ENCODE measurements around the gene FNIP1. TPM values are rescaled to one million over a fixed set of nuclear protein-coding genes. Genes with fewer than 3 reads are reported as not detected.

The FNIP1 gene
- total and polyA plus RNA-seq, 2 of the 13 experiments (the other 11 are each of a cell fraction or from before 2014, with no cell fraction given), result 10.9 to 29.3 TPM

DNA sequence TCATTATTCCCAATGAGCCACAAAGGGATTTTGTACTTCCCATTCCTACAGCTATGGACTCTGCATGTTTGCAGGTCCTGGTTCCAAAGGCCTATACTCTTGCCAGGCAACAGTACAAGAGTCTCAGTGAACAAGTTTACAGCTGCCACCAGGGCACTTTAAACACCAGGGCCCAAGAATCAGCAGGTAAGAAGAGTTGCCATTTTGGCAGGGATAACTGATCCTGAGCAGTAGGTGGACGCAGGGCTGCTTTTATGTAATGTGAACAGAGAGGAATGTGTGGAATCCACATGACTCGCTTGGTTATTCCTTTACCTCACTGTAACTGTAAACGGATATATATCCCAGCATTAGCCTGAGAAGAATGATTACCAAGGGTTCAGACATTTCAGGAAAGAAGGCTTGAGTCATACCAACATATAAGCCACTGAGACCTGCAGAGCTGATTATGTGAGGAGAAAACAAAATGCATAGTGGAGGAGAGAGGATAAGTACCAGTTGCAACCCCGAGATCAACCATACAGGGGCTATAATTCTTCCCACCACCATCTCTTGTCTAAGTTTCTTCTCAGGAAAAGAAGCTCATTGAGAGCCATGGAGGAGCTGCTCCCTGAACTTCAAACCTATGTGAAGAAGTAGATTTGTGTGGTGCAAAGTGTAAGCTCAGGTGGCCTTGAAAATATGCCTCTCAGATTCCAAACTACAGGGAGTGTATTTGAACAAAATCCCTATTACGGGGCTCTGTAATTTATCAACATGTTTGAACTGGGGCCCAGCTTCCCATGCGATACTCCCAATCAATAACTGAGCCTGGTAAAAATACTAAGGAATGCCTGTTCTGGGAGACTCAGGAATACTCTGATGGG, 186.4 kb downstream of the FNIP1 start (continued):
- TF ChIP-seq, protein P1, sequence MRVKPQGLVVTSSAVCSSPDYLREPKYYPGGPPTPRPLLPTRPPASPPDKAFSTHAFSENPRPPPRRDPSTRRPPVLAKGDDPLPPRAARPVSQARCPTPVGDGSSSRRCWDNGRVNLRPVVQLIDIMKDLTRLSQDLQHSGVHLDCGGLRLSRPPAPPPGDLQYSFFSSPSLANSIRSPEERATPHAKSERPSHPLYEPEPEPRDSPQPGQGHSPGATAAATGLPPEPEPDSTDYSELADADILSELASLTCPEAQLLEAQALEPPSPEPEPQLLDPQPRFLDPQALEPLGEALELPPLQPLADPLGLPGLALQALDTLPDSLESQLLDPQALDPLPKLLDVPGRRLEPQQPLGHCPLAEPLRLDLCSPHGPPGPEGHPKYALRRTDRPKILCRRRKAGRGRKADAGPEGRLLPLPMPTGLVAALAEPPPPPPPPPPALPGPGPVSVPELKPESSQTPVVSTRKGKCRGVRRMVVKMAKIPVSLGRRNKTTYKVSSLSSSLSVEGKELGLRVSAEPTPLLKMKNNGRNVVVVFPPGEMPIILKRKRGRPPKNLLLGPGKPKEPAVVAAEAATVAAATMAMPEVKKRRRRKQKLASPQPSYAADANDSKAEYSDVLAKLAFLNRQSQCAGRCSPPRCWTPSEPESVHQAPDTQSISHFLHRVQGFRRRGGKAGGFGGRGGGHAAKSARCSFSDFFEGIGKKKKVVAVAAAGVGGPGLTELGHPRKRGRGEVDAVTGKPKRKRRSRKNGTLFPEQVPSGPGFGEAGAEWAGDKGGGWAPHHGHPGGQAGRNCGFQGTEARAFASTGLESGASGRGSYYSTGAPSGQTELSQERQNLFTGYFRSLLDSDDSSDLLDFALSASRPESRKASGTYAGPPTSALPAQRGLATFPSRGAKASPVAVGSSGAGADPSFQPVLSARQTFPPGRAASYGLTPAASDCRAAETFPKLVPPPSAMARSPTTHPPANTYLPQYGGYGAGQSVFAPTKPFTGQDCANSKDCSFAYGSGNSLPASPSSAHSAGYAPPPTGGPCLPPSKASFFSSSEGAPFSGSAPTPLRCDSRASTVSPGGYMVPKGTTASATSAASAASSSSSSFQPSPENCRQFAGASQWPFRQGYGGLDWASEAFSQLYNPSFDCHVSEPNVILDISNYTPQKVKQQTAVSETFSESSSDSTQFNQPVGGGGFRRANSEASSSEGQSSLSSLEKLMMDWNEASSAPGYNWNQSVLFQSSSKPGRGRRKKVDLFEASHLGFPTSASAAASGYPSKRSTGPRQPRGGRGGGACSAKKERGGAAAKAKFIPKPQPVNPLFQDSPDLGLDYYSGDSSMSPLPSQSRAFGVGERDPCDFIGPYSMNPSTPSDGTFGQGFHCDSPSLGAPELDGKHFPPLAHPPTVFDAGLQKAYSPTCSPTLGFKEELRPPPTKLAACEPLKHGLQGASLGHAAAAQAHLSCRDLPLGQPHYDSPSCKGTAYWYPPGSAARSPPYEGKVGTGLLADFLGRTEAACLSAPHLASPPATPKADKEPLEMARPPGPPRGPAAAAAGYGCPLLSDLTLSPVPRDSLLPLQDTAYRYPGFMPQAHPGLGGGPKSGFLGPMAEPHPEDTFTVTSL (CRISPR knock-in tag; IDR thresholded peaks at IDR 0.05; ENCODE audit: borderline replicate concordance), result peak; percentile 60; the same call in 1 of the 2 replicates
- TF ChIP-seq HNF4G (IDR thresholded peaks at IDR 0.05; ENCODE audit: borderline replicate concordance, low read depth, low read length), result peak; percentile 60
- TF ChIP-seq HNF4G (CRISPR knock-in tag; IDR thresholded peaks at IDR 0.05; ENCODE audit: borderline replicate concordance, low read depth), result no peak
- no peak for TF ChIP-seq SIN3A (IDR thresholded peaks at IDR 0.05; ENCODE audit: borderline replicate concordance, low read depth, low read length)
- no peak for TF ChIP-seq NKX3-1 (CRISPR knock-in tag; IDR thresholded peaks at IDR 0.05)
- TF ChIP-seq ZNF879 (CRISPR knock-in tag; IDR thresholded peaks at IDR 0.05), result no peak
- 0 out of 2 replicates have a peak, but pooled peaks have one; percentile 53 for TF ChIP-seq ZMAT3 (CRISPR knock-in tag; conservative IDR thresholded peaks at IDR 0.05)
- TF ChIP-seq GATAD1 (CRISPR knock-in tag; IDR thresholded peaks at IDR 0.05), result 0 out of 2 replicates have a peak, but pooled peaks have one; percentile 10
- TF ChIP-seq, protein P2, sequence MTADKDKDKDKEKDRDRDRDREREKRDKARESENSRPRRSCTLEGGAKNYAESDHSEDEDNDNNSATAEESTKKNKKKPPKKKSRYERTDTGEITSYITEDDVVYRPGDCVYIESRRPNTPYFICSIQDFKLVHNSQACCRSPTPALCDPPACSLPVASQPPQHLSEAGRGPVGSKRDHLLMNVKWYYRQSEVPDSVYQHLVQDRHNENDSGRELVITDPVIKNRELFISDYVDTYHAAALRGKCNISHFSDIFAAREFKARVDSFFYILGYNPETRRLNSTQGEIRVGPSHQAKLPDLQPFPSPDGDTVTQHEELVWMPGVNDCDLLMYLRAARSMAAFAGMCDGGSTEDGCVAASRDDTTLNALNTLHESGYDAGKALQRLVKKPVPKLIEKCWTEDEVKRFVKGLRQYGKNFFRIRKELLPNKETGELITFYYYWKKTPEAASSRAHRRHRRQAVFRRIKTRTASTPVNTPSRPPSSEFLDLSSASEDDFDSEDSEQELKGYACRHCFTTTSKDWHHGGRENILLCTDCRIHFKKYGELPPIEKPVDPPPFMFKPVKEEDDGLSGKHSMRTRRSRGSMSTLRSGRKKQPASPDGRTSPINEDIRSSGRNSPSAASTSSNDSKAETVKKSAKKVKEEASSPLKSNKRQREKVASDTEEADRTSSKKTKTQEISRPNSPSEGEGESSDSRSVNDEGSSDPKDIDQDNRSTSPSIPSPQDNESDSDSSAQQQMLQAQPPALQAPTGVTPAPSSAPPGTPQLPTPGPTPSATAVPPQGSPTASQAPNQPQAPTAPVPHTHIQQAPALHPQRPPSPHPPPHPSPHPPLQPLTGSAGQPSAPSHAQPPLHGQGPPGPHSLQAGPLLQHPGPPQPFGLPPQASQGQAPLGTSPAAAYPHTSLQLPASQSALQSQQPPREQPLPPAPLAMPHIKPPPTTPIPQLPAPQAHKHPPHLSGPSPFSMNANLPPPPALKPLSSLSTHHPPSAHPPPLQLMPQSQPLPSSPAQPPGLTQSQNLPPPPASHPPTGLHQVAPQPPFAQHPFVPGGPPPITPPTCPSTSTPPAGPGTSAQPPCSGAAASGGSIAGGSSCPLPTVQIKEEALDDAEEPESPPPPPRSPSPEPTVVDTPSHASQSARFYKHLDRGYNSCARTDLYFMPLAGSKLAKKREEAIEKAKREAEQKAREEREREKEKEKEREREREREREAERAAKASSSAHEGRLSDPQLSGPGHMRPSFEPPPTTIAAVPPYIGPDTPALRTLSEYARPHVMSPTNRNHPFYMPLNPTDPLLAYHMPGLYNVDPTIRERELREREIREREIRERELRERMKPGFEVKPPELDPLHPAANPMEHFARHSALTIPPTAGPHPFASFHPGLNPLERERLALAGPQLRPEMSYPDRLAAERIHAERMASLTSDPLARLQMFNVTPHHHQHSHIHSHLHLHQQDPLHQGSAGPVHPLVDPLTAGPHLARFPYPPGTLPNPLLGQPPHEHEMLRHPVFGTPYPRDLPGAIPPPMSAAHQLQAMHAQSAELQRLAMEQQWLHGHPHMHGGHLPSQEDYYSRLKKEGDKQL (CRISPR knock-in tag; IDR thresholded peaks at IDR 0.05; ENCODE audit: low read depth), result 0 out of 2 replicates have a peak, but pooled peaks have one; percentile 57
- TF ChIP-seq, protein P3, sequence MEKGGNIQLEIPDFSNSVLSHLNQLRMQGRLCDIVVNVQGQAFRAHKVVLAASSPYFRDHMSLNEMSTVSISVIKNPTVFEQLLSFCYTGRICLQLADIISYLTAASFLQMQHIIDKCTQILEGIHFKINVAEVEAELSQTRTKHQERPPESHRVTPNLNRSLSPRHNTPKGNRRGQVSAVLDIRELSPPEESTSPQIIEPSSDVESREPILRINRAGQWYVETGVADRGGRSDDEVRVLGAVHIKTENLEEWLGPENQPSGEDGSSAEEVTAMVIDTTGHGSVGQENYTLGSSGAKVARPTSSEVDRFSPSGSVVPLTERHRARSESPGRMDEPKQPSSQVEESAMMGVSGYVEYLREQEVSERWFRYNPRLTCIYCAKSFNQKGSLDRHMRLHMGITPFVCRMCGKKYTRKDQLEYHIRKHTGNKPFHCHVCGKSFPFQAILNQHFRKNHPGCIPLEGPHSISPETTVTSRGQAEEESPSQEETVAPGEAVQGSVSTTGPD (CRISPR knock-in tag; IDR thresholded peaks at IDR 0.05), result 0 out of 2 replicates have a peak, but pooled peaks have one; percentile 16
- TF ChIP-seq DNMT3B (CRISPR knock-in tag; conservative IDR thresholded peaks at IDR 0.05), result no peak
- TF ChIP-seq MED8 (CRISPR knock-in tag; IDR thresholded peaks at IDR 0.05; ENCODE audit: insufficient replicate concordance), result no peak
- 0 out of 2 replicates have a peak, but pooled peaks have one; percentile 1 for TF ChIP-seq KAT8 (CRISPR knock-in tag; IDR thresholded peaks at IDR 0.05)
- no peak for TF ChIP-seq KDM1A (CRISPR knock-in tag; IDR thresholded peaks at IDR 0.05)
- TF ChIP-seq ZNF205 (CRISPR knock-in tag; IDR thresholded peaks at IDR 0.05), result 0 out of 2 replicates have a peak, but pooled peaks have one; percentile 50

Data from HepG2 (cell line).